ENCODE results near the gene LRRC2. TPM values are rescaled to one million over a fixed set of nuclear protein-coding genes. Genes with fewer than 3 reads are reported as not detected.
A peak's percentile ranks its signal among the peaks of the same experiment; 100 is the strongest.

Gene LRRC2
- total RNA-seq, 1 donor from 2014 or later, result 114 TPM

GRCh38 chr3:46544771-46545503, 21.2 kb downstream of the LRRC2 start:
- intact Hi-C loops (cut with micrococcal nuclease), result no loop called here
- no peak overlapping the region for H3K27ac ChIP-seq (replicated peaks)
- DNase-seq, result no peak

GRCh38 chr3:46542801-46543201, 23.3 kb downstream of the LRRC2 start:
- H3K4me3 ChIP-seq, result no peak overlapping the region
- no peaks in the 10 kb centered on the region for H3K9me3 ChIP-seq (replicated peaks)
- no peak for TF ChIP-seq CTCF (IDR thresholded peaks at IDR 0.05; ENCODE audit: borderline replicate concordance)
- peak overlapping the region; percentile 39 for H3K27ac ChIP-seq (replicated peaks)
- H3K27me3 ChIP-seq (ENCODE audit: low read depth), result no peaks in the 10 kb centered on the region
- peaks cover 43% of the 10 kb centered on the region for H3K36me3 ChIP-seq
- intact Hi-C loops (cut with micrococcal nuclease), result no loop called here
- DNase-seq, result peak; percentile 26
- H3K4me1 ChIP-seq, result peaks cover 41% of the 10 kb centered on the region

More at GRCh38 chr3:46544771-46545503, 21.2 kb downstream of the LRRC2 start:
- Histone ChIP-seq H3K4me1 (peaks cover 33% of the 10 kb centered on the region), H3K27me3 (ENCODE audit: low read depth) (no peaks in the 10 kb centered on the region), H3K9me3 (replicated peaks) (no peaks in the 10 kb centered on the region), H3K36me3 (peaks cover 33% of the 10 kb centered on the region), H3K4me3 (no peak overlapping the region)
- no peak for TF ChIP-seq CTCF (IDR thresholded peaks at IDR 0.05; ENCODE audit: borderline replicate concordance)

- H3K27ac ChIP-seq (replicated peaks), result peak overlapping the region; percentile 39
- no peaks in the 10 kb centered on the region for H3K27me3 ChIP-seq (ENCODE audit: low read depth)
- H3K9me3 ChIP-seq (replicated peaks), result no peaks in the 10 kb centered on the region
- intact Hi-C loops (cut with micrococcal nuclease), result no loop called here
- TF ChIP-seq CTCF (IDR thresholded peaks at IDR 0.05; ENCODE audit: borderline replicate concordance), result no peak
- no peak overlapping the region for H3K4me3 ChIP-seq
- peaks cover 47% of the 10 kb centered on the region for H3K36me3 ChIP-seq
- no peak for DNase-seq
- H3K4me1 ChIP-seq, result peaks cover 38% of the 10 kb centered on the region
Measured at GRCh38 chr3:46542344-46542743, 23.8 kb downstream of the LRRC2 start.

- intact Hi-C loops (cut with micrococcal nuclease), result no loop called here
Measured at GRCh38 chr3:46541835-46542234, 24.3 kb downstream of the LRRC2 start.

GRCh38 chr3:46540550-46540949, 25.6 kb downstream of the LRRC2 start:
- TF ChIP-seq CTCF (IDR thresholded peaks at IDR 0.05; ENCODE audit: borderline replicate concordance), result no peak
- peaks cover 31% of the 10 kb centered on the region for H3K4me1 ChIP-seq
- H3K36me3 ChIP-seq, result peaks cover 56% of the 10 kb centered on the region
- no peak for DNase-seq
- no peak overlapping the region for H3K4me3 ChIP-seq
- no peak overlapping the region for H3K27ac ChIP-seq (replicated peaks)
- intact Hi-C loops (cut with micrococcal nuclease), result no loop called here
- H3K9me3 ChIP-seq (replicated peaks), result no peaks in the 10 kb centered on the region
- no peaks in the 10 kb centered on the region for H3K27me3 ChIP-seq (ENCODE audit: low read depth)

More at GRCh38 chr3:46541835-46542234, 24.3 kb downstream of the LRRC2 start:
- H3K9me3 ChIP-seq (replicated peaks), result no peaks in the 10 kb centered on the region
- H3K36me3 ChIP-seq, result peaks cover 50% of the 10 kb centered on the region
- no peak overlapping the region for H3K4me3 ChIP-seq
- H3K27ac ChIP-seq (replicated peaks), result no peak overlapping the region
- TF ChIP-seq CTCF (IDR thresholded peaks at IDR 0.05; ENCODE audit: borderline replicate concordance), result no peak
- no peak for DNase-seq
- H3K27me3 ChIP-seq (ENCODE audit: low read depth), result no peaks in the 10 kb centered on the region
- peaks cover 33% of the 10 kb centered on the region for H3K4me1 ChIP-seq

Measured in left ventricle myocardium inferior (tissue), 1 donor.